Measurements from ENCODE around the gene TMIE. TPM values are rescaled to one million over a fixed set of nuclear protein-coding genes. Genes with fewer than 3 reads are reported as not detected.

Gene TMIE
- polyA plus RNA-seq, 2 of the 4 experiments (the other 2 are of a cell fraction), result 0.09 to 0.12 TPM

DNA sequence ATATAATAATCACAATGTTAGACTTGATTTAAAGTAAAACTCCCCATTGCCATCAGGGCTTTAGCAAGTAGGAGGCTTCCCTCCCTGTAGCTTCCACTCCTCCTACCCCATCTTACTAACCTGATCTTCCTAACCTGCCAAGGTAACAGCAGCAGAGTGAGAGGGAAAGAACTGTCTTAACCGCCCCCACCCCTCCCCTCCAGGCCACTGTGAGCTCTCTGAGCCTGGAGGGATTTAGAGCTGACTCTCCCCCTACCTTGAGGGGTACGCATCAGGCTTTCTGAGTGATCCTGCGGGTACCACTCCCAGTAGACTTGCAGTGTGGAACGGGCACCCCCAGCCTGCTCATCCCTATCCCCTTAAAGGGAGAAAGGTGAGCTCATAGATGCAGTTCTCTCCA is 27.8 kb downstream of the TMIE start:
- POLR2A ChIA-PET, result no interaction called here

DNA sequence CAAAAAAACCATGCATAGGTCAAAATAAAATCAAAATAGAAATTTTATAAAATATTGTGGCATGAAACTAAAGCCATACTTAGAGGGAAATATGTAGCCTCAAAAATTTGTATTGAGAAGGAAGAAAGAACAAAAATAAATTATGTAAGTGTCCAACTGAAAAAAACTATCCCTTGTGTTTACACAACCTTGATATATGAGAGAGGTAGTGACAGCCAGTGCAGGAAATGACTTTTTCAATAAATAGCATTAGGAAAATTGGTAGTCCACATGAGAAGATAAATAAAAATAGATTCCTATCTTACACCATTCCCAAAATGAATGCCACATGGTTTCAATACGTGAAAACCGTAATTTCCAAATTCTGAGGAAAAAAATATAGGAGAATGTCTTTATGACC is 29.6 kb downstream of the TMIE start:
- H3K4me1 ChIP-seq, result no peaks in the 10 kb centered on the region
- TF ChIP-seq MAZ (IDR thresholded peaks at IDR 0.05; ENCODE audit: borderline replicate concordance, low read depth, low read length) (no peak), ESRRA (IDR thresholded peaks at IDR 0.05; ENCODE audit: borderline replicate concordance, low read length) (no peak), SREBF2 (IDR thresholded peaks at IDR 0.05) (no peak), MAFK (IDR thresholded peaks at IDR 0.05; ENCODE audit: partially characterized antibody) (no peak), SMC3 (IDR thresholded peaks at IDR 0.05) (no peak), ZC3H11A (IDR thresholded peaks at IDR 0.05) (no peak), RAD21 (conservative IDR thresholded peaks at IDR 0.05 in 1 of 2, IDR thresholded peaks at IDR 0.05 in 1 of 2) (no peak), KDM5A (IDR thresholded peaks at IDR 0.05) (no peak), EHMT2 (IDR thresholded peaks at IDR 0.05; ENCODE audit: low read depth) (no peak), NPAS2 (CRISPR knock-in tag; IDR thresholded peaks at IDR 0.05; ENCODE audit: borderline replicate concordance) (no peak), ZNF302 (CRISPR knock-in tag; IDR thresholded peaks at IDR 0.05) (no peak), CHD2 (IDR thresholded peaks at IDR 0.05; ENCODE audit: low read length, partially characterized antibody) (no peak), GATA3 (IDR thresholded peaks at IDR 0.05; ENCODE audit: borderline replicate concordance) (no peak)
- TF ChIP-seq, protein P1, sequence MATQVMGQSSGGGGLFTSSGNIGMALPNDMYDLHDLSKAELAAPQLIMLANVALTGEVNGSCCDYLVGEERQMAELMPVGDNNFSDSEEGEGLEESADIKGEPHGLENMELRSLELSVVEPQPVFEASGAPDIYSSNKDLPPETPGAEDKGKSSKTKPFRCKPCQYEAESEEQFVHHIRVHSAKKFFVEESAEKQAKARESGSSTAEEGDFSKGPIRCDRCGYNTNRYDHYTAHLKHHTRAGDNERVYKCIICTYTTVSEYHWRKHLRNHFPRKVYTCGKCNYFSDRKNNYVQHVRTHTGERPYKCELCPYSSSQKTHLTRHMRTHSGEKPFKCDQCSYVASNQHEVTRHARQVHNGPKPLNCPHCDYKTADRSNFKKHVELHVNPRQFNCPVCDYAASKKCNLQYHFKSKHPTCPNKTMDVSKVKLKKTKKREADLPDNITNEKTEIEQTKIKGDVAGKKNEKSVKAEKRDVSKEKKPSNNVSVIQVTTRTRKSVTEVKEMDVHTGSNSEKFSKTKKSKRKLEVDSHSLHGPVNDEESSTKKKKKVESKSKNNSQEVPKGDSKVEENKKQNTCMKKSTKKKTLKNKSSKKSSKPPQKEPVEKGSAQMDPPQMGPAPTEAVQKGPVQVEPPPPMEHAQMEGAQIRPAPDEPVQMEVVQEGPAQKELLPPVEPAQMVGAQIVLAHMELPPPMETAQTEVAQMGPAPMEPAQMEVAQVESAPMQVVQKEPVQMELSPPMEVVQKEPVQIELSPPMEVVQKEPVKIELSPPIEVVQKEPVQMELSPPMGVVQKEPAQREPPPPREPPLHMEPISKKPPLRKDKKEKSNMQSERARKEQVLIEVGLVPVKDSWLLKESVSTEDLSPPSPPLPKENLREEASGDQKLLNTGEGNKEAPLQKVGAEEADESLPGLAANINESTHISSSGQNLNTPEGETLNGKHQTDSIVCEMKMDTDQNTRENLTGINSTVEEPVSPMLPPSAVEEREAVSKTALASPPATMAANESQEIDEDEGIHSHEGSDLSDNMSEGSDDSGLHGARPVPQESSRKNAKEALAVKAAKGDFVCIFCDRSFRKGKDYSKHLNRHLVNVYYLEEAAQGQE (IDR thresholded peaks at IDR 0.05), result no peak
- TF ChIP-seq, protein P2, sequence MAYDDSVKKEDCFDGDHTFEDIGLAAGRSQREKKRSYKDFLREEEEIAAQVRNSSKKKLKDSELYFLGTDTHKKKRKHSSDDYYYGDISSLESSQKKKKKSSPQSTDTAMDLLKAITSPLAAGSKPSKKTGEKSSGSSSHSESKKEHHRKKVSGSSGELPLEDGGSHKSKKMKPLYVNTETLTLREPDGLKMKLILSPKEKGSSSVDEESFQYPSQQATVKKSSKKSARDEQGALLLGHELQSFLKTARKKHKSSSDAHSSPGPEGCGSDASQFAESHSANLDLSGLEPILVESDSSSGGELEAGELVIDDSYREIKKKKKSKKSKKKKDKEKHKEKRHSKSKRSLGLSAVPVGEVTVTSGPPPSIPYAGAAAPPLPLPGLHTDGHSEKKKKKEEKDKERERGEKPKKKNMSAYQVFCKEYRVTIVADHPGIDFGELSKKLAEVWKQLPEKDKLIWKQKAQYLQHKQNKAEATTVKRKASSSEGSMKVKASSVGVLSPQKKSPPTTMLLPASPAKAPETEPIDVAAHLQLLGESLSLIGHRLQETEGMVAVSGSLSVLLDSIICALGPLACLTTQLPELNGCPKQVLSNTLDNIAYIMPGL (CRISPR knock-in tag; IDR thresholded peaks at IDR 0.05; ENCODE audit: borderline replicate concordance), result no peak
- POLR2A ChIA-PET, result no interaction called here
- no peak overlapping the region for H3K4me2 ChIP-seq
- 88% methylated on average over 2 of the region's 2 CpGs for WGBS (ENCODE audit: missing lambda C conversion rate)
- CTCF ChIA-PET, result no interaction called here
- FAIRE-seq, result no peak
- no peak for ATAC-seq
- no peaks in the 10 kb centered on the region for H3K9me3 ChIP-seq
- no peak overlapping the region for H3K4me3 ChIP-seq
- DNase-seq (ENCODE audit: low read depth in 1 of 2, low spot score in 1 of 2), result no peak
- no peak overlapping the region for H3K27ac ChIP-seq

More for the DNA sequence above, 27.8 kb downstream of the TMIE start:
- TF ChIP-seq HOXB13 (CRISPR knock-in tag; IDR thresholded peaks at IDR 0.05; ENCODE audit: low read depth), result no peak
- TF ChIP-seq, protein P3, sequence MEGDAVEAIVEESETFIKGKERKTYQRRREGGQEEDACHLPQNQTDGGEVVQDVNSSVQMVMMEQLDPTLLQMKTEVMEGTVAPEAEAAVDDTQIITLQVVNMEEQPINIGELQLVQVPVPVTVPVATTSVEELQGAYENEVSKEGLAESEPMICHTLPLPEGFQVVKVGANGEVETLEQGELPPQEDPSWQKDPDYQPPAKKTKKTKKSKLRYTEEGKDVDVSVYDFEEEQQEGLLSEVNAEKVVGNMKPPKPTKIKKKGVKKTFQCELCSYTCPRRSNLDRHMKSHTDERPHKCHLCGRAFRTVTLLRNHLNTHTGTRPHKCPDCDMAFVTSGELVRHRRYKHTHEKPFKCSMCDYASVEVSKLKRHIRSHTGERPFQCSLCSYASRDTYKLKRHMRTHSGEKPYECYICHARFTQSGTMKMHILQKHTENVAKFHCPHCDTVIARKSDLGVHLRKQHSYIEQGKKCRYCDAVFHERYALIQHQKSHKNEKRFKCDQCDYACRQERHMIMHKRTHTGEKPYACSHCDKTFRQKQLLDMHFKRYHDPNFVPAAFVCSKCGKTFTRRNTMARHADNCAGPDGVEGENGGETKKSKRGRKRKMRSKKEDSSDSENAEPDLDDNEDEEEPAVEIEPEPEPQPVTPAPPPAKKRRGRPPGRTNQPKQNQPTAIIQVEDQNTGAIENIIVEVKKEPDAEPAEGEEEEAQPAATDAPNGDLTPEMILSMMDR (IDR thresholded peaks at IDR 0.05), result no peak
- no peak for TF ChIP-seq NPAS2 (CRISPR knock-in tag; IDR thresholded peaks at IDR 0.05; ENCODE audit: borderline replicate concordance)
- TF ChIP-seq CBX8 (IDR thresholded peaks at IDR 0.05), result no peak
- TF ChIP-seq ZC3H11A (IDR thresholded peaks at IDR 0.05), result no peak
- TF ChIP-seq RAD21 (conservative IDR thresholded peaks at IDR 0.05 in 1 of 2, IDR thresholded peaks at IDR 0.05 in 1 of 2), result no peak
- TF ChIP-seq CHD2 (IDR thresholded peaks at IDR 0.05; ENCODE audit: low read length, partially characterized antibody), result no peak
- no peak for TF ChIP-seq RNF2 (IDR thresholded peaks at IDR 0.05; ENCODE audit: borderline replicate concordance, low read depth)
- no peak for TF ChIP-seq EP300 (IDR thresholded peaks at IDR 0.05)
- TF ChIP-seq, protein P4, sequence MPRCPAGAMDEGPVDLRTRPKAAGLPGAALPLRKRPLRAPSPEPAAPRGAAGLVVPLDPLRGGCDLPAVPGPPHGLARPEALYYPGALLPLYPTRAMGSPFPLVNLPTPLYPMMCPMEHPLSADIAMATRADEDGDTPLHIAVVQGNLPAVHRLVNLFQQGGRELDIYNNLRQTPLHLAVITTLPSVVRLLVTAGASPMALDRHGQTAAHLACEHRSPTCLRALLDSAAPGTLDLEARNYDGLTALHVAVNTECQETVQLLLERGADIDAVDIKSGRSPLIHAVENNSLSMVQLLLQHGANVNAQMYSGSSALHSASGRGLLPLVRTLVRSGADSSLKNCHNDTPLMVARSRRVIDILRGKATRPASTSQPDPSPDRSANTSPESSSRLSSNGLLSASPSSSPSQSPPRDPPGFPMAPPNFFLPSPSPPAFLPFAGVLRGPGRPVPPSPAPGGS (IDR thresholded peaks at IDR 0.05), result no peak
- TF ChIP-seq ESRRA (IDR thresholded peaks at IDR 0.05; ENCODE audit: borderline replicate concordance, low read length), result no peak
- TF ChIP-seq ZFP36 (IDR thresholded peaks at IDR 0.05; ENCODE audit: borderline replicate concordance, partially characterized antibody), result no peak
- no peak for FAIRE-seq
- WGBS (ENCODE audit: missing lambda C conversion rate), result 43% methylated on average over 3 of the region's 4 CpGs
- ATAC-seq, result no peak
- CTCF ChIA-PET, result interaction anchor here (0.7 kb wide), 1 partner anchor 181 kb away, joined by 3 read pairs; no protein-coding TSS in a partner anchor
- Histone ChIP-seq H3K4me3 (no peak overlapping the region), H3K9me3 (no peaks in the 10 kb centered on the region), H3K4me1 (no peaks in the 10 kb centered on the region), H3K27ac (no peak overlapping the region), H3K4me2 (no peak overlapping the region)
- no peak for DNase-seq (ENCODE audit: low read depth in 1 of 2, low spot score in 1 of 2)
